ENCODE measurements around the gene ANOS1.

The ANOS1 gene

DNA sequence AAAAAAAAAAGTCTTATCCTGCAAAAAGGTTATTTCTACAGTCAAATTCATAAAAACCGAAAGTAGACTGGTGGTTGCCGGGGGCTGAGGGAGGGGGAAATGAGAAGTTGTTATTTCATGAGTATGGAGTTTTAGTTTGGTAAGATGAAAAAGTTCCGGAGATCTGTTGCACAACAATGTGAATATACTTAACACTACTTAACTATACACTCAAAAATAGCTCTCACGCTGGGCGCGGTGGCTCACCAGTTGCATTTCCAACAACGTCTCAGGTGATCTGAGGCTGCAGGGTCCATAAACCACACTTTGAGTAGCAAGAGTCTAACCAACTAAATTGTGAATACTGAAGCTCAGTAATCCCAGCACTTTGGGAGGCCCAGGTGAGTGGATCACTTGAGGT is 52.4 kb downstream of the ANOS1 start:
- TF ChIP-seq, protein P1, sequence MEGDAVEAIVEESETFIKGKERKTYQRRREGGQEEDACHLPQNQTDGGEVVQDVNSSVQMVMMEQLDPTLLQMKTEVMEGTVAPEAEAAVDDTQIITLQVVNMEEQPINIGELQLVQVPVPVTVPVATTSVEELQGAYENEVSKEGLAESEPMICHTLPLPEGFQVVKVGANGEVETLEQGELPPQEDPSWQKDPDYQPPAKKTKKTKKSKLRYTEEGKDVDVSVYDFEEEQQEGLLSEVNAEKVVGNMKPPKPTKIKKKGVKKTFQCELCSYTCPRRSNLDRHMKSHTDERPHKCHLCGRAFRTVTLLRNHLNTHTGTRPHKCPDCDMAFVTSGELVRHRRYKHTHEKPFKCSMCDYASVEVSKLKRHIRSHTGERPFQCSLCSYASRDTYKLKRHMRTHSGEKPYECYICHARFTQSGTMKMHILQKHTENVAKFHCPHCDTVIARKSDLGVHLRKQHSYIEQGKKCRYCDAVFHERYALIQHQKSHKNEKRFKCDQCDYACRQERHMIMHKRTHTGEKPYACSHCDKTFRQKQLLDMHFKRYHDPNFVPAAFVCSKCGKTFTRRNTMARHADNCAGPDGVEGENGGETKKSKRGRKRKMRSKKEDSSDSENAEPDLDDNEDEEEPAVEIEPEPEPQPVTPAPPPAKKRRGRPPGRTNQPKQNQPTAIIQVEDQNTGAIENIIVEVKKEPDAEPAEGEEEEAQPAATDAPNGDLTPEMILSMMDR (IDR thresholded peaks at IDR 0.05; ENCODE audit: extremely low read depth, missing control alignments) = no peak
- no peak for DNase-seq (ENCODE audit: low spot score)

DNA sequence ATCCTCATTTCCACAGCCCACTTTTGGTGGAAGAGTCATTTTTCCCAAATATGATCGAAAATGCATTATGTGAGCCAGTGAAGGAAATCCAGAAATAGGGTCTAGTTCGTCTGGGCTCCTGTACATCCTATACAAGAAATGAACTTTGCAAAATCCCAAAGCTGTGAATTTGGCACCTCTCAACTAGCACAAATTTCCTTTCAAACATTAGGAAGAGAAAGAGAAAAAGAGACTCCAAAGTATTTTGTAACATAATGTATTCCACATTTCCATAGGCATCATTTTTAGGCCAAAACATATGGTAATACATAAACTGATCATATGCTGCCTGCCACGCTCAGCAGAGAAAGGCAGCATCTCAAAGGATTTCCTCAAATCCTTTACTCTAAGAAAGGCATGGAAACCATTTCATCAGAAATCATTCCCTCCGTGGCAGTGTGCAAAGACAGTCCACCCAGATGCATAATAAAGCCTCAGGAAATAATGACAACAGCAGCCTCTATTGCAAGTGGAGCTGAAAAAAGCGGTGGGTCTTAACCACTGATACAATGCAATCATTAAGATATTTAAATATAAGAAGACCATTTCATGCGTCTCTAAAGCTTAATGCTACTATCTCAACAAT is 56.8 kb downstream of the ANOS1 start:
- TF ChIP-seq, protein P1 (IDR thresholded peaks at IDR 0.05; ENCODE audit: extremely low read depth, missing control alignments) = no peak
- DNase-seq (ENCODE audit: low spot score) = no peak

- DNase-seq (ENCODE audit: low spot score) = no peak
- TF ChIP-seq, protein P1 (IDR thresholded peaks at IDR 0.05; ENCODE audit: extremely low read depth, missing control alignments) = no peak
Observed at GRCh38 chrX:8673201-8673600, 58.7 kb downstream of the ANOS1 start.

DNA sequence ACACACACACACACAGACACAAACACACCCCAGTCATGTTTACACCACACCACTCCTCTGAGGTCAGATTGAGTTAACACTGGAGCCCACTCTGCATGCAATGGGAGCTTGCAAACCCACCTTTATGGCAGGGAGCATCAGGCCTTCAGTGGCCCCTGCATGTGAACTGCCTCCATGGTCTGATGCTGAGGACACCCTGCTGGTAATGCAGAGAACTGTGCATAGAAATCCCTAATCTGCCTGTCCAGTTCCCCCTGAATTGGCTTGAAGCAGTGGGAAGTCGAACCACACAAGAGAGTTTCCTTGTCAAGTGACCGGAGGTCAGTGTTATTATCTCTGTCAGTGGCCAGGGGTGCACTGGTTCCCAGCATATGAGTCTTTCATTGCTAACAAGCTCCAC is 59.8 kb downstream of the ANOS1 start:
- no peak for DNase-seq (ENCODE audit: low spot score)
- TF ChIP-seq, protein P1 (IDR thresholded peaks at IDR 0.05; ENCODE audit: extremely low read depth, missing control alignments) = no peak

GRCh38 chrX:8668813-8669212 is 63.1 kb downstream of the ANOS1 start:
- TF ChIP-seq, protein P1 (IDR thresholded peaks at IDR 0.05; ENCODE audit: extremely low read depth, missing control alignments) = no peak
- no peak for DNase-seq (ENCODE audit: low spot score)

DNA sequence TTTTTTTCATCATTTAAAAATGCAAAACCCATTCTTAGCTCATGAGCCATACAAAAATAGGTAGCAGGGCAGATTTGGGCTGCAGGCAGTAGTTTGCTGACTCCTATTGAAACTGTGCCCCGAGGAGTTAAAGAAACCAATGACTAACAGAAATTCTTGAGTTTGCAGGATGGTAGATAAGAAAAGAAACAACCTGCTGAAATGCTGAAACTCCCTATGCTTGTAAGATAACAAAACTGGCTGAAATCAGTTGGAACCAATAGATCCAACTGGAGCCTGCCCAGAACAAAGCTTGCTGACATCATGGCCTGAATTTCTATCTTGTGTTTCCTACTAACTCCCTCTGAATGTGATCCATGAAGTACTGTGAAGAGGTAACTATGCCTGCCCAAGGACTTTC is 68.6 kb downstream of the ANOS1 start:
- no peak for DNase-seq (ENCODE audit: low spot score)
- TF ChIP-seq, protein P1 (IDR thresholded peaks at IDR 0.05; ENCODE audit: extremely low read depth, missing control alignments) = no peak

DNA sequence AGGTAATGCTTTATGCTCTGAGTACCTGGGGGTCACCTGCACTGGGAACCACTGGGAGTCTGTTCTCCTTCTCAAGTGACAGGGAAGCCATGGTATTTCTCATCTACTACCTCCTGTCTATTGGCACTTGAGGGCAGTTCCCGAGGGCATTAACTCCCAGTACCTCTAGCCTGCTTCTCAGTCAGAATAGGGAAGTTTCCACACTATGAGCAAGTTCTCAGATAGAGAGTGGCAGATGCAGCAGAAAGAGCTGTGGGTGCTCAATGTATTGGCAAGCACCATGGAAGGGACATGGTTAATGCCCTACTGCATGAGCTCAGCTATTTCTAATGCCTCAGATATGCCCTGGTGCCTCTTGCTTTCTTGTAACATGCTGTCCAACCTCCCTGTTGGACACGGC is 74.1 kb downstream of the ANOS1 start:
- TF ChIP-seq, protein P1 (IDR thresholded peaks at IDR 0.05; ENCODE audit: extremely low read depth, missing control alignments) = no peak
- DNase-seq (ENCODE audit: low spot score) = no peak
